ENCODE measurements around the gene CCAR1. TPM values are rescaled to one million over a fixed set of nuclear protein-coding genes. Genes with fewer than 3 reads are reported as not detected.
"Not testable (repeated sequence)": the region's sequence is repeated elsewhere in the genome, so short reads cannot be mapped to it uniquely, and the experiment has no call there.

The CCAR1 gene
- total RNA-seq, 1 experiment from 2014 or later = 30.3 TPM

DNA sequence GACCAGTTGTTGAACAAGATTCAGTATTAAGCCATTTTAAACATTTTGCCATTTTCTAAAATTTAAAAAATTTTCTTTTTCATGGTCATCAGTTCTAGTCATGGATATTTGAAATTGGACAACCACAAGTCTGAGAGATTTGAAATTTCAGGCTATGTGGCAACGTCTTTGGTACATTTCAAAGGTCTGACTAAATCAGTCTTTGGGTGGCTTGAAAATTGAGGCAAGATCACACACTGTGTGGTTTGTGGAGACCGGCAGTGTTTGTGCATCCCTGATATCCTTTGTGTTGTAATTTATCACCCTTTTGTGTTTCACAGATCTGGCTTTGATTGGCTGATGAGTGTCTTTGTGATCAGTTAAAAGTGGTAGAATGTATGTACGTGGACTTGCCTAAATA lies 35.7 kb downstream of the CCAR1 start:
- DNase-seq (ENCODE audit: low read depth) = no peak

DNA sequence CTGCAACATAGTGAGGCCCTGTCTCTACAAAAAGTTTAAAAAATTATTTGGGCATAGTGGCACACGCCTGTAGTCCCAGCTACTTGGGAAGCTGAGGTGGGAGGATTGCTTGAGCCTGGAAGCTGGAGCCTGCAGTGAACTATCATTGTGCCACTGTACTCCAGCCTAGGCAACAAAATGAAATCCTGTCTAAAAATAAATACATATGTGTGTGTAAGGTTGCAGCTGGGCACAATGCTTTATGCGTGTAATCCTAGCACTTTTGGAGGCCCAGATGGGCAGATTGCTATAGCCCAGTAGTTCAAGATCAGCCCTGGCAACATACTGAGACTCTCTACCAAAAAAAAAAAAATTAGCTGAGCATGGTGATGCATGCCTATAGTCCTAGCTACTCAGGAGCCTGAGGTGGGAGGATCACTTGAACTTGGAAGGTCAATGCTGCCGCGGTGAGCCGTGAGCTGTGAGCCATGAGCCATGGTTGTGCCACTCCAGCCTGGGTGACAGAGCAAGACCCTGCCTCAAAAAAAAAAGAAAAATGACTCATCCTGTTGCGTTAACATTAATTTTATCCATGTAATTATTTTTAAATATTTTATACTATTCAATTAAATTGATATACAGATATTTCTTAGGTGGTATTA lies 38.3 kb downstream of the CCAR1 start:
- DNase-seq (ENCODE audit: low read depth) = no peak

DNA sequence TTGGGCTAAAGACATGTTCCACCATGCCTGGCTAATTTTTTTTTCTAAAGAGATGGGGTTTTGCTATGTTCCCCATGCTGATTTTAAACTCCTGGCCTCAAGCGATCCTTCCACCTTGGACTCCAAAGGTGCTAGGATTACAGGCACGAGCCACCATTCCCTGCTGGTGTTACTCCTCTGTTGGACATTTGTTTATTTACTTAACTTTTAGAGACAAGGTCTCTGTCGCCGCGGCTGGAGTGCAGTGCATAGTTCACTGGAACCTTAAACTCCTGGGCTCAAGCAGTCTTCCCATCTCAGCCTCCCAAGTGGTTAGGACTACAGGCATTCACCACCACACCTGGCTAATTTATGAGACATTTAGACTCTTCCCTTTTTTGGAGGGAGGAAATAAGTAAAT lies 38.9 kb downstream of the CCAR1 start:
- no peak for DNase-seq (ENCODE audit: low read depth)

DNA sequence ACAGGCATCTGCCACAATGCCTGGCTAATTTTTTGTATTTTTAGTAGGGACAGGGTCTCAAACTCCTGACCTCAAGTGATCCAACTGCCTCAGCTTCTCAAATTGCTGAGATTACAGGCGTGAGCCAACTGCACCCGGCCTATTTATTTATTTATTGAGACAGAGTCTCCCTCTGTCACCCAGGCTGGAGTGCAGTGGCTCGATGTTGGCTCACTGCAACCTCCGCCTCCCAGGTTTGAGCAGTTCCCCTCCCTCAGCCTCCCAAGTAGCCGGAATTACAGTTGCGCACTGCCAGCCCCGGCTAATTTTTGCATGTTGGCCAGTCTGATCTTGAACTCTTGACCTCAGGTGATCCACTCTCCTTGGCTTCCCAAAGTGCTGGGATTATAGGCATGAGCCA lies 46.4 kb downstream of the CCAR1 start:
- DNase-seq (ENCODE audit: low read depth) = not testable (repeated sequence)

DNA sequence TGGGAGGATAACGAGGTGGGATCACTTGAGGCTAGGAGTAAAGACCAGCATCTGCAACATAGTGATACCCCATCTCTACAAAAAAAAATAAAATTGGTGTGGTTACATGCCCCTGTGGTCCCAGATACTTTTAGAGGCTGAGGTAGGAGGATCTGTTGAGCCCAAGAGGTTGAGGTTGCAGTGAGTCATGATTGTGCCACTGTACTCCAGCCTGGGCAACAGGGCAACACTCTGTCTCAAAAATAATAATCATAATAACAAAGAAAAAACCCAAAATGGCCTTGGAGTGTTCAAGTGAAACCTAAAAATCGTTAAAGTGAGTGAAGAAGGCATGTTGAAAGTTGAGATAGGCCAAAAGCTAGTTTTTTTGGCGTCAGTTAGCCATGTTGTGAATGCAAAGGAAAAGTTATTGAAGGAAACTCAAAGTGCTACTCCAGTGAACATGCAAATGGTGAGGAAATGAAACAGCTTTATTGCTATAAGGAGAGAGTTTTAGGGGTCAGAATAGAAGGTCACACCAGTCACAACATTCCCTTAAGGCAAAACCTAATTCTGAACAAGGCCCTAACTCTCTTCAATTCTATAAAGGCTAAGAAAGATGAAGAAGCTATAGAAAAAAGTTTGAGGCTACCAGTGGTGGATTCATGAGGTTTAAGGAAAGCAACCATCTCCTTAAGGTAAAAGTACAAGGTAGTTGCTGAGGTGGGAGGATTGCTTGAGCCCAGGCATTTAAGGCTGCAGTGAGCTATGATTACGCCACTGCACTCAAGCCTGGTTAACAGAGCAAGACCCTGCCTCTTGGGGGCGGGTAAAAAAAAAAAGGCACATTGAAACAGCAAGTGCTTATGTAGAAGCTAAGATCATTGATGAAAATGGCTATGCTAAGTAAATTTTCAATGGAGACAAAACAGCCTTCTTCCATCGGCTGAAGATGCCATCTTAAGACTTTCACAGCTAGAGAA lies 60.9 kb downstream of the CCAR1 start:
- no peak for DNase-seq (ENCODE audit: low read depth)

DNA sequence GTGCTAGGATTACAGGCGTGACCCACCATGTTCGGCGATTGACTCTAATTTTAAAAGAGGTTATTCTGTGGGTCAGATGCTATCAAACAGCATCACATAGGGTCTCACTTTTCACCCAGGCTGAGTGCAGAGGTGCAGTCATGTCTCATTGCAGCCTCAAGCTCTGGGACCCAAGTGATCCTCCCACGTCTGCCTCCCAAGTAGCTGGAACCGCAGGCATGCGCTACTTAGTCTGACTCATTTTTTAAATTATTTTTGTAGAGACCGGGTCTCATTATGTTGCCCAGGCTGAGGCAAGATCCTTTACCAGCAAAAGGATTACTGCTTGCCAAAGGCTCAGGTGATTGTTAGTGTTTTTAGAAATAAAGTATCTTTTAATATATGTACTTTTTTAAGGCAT lies 63.4 kb downstream of the CCAR1 start:
- DNase-seq (ENCODE audit: low read depth) = peak; percentile 20

DNA sequence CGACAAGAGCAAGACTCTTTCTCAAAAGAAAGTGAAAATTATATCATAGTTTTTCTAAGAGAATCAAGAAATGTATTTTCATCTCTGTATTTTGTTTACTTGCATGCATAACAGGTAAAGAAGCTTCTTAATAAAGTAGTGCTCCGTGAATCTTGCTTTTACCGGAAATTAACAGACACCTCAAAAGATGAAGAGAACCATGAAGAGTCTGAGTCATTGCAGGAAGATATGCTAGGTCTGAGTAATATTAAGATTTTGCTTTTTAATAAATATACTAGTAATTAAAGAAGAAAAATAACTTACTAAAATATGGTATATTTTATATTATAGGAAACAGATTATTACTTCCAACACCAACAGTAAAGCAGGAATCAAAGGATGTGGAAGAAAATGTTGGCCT lies 66.8 kb downstream of the CCAR1 start:
- no peak for DNase-seq (ENCODE audit: low read depth)

DNA sequence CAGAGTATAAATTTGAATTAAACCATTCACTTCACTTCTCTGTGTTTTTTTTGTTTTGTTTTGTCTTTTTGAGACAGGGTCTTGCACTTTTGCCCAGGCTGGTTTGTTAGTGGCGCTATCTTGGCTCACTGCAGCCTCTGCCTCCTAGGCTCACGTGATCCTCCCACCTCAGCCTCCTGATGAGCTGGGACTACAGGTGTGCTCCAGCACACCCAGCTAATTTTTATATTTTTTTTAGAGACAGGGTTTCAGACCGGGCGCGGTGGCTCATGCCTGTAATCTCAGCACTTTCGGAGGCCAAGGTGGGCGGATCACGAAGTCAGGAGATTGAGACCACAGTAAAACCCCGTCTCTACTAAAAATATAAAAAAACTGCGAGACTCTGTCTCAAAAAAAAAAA lies 69.4 kb downstream of the CCAR1 start:
- no peak for DNase-seq (ENCODE audit: low read depth)

DNA sequence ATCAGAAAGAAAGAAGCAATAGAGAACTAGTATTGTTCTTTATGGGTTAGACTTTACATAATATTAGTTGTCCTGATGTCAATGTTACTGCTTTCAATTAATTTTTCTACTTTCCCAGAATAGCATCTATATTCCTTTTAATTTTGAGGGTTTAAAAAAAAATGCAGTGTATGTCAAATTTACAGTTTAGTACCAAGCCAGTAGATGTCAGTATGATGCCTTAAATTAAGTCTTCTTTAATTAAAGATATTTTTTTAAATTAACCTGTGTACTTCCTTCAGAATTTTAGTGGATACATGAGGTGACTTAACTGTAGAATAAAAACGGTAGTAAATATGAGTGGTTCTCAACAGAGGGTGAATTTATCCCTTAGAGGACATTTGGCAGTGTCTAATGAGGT lies 71.1 kb downstream of the CCAR1 start:
- peak; percentile 11 for DNase-seq (ENCODE audit: low read depth)

DNA sequence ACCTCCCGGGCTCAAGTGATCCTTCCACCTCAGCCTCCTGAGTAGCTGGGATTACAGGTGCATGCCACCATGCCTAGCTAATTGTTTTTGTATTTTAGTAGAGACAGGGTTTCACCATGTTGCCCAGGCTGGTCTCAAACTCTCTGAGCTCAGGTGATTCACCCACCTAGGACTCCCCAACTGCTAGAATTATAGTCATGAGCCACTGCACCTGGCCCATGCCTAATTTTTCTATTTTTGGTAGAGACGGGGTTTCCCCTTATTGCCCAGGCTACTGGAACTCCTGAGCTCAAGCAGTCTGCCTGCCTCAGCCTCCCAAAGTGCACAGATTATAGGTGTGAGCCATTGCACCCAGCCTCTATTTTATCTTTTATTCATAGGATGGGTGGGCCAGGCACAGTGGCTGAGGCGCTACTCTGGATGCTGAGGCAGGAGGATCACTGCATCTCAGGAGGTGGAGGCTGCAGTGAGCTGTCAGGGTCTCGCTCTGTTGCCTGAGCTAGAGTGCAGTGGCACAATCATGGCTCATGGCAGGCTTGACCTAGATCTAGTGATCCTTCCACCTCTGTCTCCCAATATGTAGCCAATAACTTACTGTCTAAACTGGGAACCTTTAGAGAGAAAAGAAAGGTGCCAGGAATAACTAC lies 75.0 kb downstream of the CCAR1 start:
- DNase-seq (ENCODE audit: low read depth) = no peak

DNA sequence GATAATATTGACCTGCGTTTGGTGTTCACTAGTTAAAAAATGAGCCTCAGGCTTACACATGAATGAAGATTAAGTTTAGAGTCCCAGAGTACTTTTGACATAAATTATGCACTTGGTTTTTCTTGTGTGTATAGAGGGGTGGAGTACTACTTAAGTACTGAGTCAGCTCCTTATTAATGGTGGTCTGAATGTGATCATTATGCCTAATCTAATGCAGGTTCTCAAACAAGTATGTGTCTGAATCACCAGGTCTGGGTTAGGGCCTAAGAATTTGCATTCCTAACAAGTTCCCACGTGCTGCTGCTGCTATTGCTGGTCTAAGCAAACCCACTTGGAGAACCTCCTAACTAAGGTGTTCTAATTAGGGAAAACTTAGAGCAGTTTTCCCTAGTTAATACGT lies 75.6 kb downstream of the CCAR1 start:
- DNase-seq (ENCODE audit: low read depth) = peak; percentile 11

DNA sequence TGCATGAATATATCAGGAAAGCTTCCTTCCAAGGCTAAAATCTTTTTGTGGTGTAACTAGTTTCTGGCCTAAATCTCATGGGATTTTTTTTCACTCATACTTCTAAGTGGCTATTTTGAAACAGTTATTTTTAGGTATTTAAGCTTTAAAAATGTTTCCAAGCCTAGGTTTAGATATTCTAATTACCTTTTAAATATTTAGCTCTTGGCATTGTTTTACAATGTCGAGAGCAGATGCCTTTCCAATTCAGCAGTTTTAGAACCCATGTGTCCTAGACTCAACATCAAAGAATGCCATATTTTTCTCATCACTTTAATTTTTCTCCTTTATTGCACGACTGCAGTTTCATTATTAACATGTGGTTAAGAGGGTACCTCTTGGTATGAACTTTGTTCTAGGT lies 79.2 kb downstream of the CCAR1 start:
- no peak for DNase-seq (ENCODE audit: low read depth)

DNA sequence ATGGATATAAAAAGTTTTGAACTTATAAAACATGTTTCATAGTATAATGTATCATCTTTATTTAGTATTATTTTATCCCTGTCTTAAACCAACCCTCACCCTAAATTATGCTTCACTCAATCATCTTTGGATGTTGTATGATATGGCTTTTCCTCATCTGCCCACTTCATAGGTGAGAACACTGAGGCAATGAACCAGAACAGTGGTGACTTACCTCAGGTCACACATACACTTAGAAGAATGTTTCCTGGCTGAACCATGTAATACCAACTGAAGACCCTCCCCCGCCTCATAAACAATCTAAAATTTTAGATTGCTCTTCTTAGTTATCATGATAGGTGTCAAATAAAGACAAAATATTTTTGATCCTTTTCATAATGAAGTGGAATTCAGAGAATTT lies 83.7 kb downstream of the CCAR1 start:
- no peak for DNase-seq (ENCODE audit: low read depth)

DNA sequence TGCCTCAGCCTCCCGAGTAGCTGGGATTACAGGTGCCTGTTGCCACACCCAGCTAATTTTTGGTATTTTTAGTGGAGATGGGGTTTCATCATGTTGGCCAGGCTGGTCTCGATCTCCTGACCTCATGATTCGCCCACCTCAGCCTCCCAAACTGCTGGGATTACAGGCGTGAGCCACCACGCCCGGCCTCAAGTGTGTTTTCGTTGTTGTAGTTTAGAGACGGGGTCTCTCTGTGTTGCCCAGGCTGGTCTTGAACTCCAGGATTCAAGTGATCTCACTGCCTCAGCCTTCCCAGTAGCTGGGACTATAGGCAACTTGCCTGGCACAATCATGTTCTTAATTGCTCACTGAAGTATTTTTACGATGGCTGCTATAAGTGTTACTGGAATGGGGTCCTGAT lies 89.8 kb downstream of the CCAR1 start:
- DNase-seq (ENCODE audit: low read depth) = not testable (repeated sequence)

DNA sequence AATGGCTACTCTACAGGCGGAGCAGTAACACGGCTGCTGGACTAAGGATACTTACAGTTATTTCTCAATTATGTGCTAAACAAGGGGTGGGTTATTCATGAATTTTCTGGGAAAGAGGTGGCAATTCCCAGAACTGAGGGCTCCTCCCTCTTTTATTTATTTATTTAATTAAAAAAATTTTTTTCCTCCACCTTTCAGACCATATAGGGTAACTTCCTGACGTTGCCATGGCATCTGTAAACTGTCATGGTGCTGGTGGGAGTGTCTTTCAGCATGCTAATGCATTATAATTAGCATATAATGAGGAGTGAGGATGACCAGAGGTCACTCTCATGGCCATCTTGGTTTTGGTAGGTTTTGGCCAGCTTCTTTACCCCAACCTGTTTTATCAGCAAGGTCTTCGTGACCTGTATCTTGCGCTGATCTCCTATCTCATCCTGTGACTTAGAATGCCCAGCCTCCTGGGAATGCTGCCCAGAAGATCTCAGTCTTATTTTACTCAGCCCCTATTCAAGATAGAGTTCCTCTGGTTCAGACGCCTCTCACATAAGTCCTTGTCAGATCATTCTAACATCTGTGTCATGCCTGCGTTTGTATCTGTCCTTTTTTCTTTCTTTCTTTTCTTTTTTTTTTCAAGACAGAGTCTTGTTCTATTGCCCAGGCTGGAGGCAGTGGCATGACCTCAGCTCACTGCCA lies 90.4 kb downstream of the CCAR1 start:
- DNase-seq (ENCODE audit: low read depth) = no peak

DNA sequence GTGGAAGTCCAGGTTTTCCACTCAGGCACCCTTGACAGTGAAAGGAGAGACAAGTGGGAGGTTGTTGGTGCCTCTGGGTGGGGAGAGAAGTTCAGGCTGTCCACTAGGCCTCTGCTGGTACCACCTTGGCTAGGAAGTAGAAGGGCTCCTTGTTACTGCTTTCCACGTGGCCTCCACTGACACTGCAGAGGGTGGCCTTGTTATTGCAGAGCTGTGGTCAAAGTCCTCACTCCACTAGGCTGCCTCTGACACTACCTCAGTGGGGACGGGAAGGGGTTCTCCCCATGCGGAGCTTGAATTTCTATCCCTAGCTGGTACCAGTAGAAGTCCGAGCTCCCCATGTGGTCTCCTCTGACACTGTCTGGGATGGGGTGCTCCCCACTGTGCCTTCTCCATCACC lies 91.4 kb downstream of the CCAR1 start:
- DNase-seq (ENCODE audit: low read depth) = no peak

DNA sequence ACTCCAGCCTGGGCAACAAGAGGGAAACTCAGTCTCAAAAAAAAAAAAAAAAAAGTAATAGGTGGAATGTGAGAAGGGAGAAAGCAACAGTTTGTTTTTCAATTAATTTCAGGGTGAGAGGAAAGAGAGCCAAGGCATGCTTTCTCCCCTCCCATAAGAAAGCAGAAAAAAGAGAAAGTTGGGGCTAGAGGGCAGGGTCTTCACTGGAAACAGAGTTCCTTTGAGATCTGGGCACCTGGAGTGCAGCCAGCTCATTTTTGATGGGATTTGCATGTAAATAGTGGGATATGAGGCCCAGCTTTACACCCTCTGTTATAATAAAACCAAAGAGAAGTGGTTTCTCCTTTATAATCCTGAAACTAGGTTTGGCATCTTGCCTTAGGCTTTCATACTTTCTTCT lies 92.5 kb downstream of the CCAR1 start:
- no peak for DNase-seq (ENCODE audit: low read depth)

DNA sequence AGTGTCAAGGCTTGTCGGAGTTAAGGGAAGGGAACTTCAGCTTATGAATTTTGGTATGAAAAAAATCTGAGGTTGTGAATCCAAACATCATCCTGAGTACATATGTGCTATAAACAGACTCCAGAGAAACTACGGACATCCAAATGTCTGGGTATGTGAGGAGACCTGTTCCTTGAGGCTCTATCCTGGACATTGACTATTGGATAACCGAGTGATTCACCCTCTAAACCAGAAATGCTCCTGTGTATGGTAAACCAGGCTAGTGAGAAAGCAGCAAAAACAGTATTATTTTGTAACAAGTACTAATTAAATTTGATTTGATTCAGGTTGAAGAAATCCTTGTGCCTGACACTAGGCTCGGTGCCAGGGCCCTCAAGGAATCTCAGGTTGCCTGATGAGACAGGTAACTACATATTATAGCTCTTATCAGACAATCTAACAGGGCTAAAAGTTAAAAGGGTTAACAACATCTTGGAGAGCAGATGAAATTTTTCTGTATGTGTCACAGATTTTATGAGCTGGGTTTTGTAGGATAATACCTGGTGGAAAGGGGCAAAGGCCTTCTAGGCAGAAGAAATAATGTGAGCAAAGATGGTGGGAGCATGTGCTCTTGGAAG lies 95.9 kb downstream of the CCAR1 start:
- DNase-seq (ENCODE audit: low read depth) = peak; percentile 28

DNA sequence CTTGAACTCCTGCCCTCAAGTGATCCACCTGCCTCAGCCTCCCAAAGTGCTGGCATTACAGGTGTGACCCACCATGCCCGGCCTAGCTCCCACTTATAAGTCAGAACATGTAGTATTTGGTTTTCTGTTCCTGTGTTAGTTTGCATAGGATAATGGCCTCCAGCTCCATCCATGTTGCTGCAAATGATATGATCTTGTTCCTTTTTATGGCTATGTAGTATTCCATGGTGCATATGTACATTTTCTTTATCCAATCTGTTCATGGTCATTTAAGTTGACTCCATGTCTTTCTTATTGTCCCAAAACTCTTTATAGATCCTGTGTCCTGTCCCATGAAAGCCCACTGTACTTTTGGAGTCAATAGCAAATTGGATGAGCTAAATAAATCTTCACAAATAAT lies 99.3 kb downstream of the CCAR1 start:
- DNase-seq (ENCODE audit: low read depth) = not testable (repeated sequence)

DNA sequence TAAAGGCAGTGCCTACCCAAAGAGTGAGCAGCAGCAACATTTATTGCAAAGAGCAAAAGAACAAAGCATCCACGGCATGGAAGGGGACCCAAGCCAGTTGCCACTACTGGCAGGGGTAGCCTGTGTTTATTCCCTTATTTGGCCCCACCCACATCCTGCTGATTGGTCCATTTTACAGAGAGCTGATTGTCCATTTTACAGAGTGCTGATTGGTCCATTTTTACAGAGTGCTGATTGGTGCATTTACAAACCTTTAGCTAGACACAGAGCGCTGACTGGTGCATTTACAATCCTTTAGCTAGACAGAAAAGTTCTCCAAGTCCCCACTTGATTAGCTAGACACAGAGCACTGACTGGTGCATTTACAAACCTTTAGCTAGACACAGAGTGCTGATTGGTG lies 101.6 kb downstream of the CCAR1 start:
- DNase-seq (ENCODE audit: low read depth) = not testable (repeated sequence)

DNA sequence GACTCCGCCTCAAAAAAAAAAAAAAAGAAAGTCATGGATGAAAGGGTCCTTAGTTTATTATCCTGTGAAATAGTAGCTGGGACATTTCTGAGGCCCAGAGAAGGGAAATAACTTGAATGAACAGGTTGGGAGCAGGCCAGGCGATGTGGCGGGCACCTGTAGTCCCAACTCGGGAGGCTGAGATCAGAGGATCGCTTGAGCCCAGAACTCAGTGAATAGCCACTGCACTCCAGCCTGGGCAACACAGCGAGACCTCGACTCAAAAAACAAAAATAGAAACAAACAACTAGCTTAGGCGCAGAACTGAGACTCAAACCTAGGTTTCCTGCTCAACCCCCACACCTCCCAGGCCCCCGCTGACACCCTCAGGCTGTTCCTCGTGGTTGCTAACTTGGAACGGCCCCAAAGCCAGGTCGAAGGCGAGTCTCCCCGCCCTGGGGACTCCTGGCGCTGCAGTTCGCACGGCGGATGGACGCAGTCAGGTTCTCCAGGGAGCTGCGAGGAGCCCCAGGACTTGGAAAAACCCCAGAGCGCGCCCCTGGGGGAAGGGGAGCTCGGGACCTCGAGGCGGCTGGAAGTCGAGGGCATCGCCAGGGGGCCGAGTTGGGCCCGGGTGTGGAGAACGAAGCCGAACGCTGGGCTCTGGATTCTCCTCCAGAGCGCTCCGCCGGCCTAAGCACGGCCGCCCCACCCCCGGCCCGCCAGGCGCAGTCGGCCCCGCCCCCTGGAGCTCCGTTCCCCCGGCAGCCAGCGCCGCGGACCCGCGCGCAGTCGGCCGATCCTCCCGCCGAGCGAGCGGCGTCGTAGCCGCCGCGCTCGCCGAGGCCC lies 105.9 kb downstream of the CCAR1 start, which contains the start of gene STOX1:
TSS of gene STOX1 (plus strand) at position 768 of the 828 bp plus-strand sequence. CDS start 93 bp downstream, outside the sequence.
- DNase-seq (ENCODE audit: low read depth) = peak; percentile 71

Measured in M059J (cell line).